SK-N-SH treated with all-trans-retinoic acid at 6 μM for 48 hours (cell line): ENCODE results near the gene IL22.

Source experiments
- ATAC-seq: fragments of 200-7000 bp; cut with Tn5 transposase; 3 replicates; pipeline ENCODE4 v1.9.1; 2020; ENCODE audit warnings: mild to moderate bottlenecking, moderate library complexity
- ARNTL ChIP-seq: fragments of 450-650 bp; formaldehyde crosslinking; IDR thresholded peaks from 2 replicates; pipeline ENCODE4 v1.5.0; 2020; ENCODE audit warnings: low read depth, mild to moderate bottlenecking, moderate library complexity, borderline replicate concordance
- CSDC2 ChIP-seq: fragments of 250-450 bp; sonication (Bioruptor Pico); IDR thresholded peaks from 2 replicates; pipeline ENCODE4 v1.5.0; 2020; ENCODE audit warnings: mild to moderate bottlenecking, moderate library complexity
- CSRNP3 ChIP-seq: fragments of 250-450 bp; sonication (Bioruptor Pico); IDR thresholded peaks from 2 replicates; pipeline ENCODE4 v1.5.1; 2021; ENCODE audit warnings: mild to moderate bottlenecking, moderate library complexity
- GLIS3 ChIP-seq: fragments of 250-450 bp; sonication (Bioruptor Pico); IDR thresholded peaks from 2 replicates; pipeline ENCODE4 v1.5.0; 2020; ENCODE audit warnings: mild to moderate bottlenecking, moderate library complexity
- PATZ1 ChIP-seq: fragments of 250-450 bp; sonication (Bioruptor Pico); IDR thresholded peaks from 2 replicates; pipeline ENCODE4 v1.8.0; 2020; ENCODE audit warnings: mild to moderate bottlenecking, moderate library complexity, borderline replicate concordance
- PPARA ChIP-seq: fragments of 250-450 bp; sonication (Bioruptor Pico); IDR thresholded peaks from 2 replicates; pipeline ENCODE4 v1.5.0; 2020; ENCODE audit warnings: mild to moderate bottlenecking, borderline replicate concordance
- RARB ChIP-seq: fragments of 250-450 bp; sonication (Bioruptor Pico); IDR thresholded peaks from 2 replicates; pipeline ENCODE4 v1.8.0; 2021; ENCODE audit warnings: mild to moderate bottlenecking, moderate library complexity
- SNAI2 ChIP-seq: fragments of 250-450 bp; sonication (Bioruptor Pico); IDR thresholded peaks from 2 replicates; pipeline ENCODE4 v1.5.0; 2020; ENCODE audit warnings: mild to moderate bottlenecking, moderate library complexity
- TCF4 ChIP-seq: fragments of 250-450 bp; sonication (Bioruptor Pico); IDR thresholded peaks from 2 replicates; pipeline ENCODE4 v1.8.0; 2021; ENCODE audit warnings: mild to moderate bottlenecking, moderate library complexity, borderline replicate concordance
- TOX ChIP-seq: fragments of 250-450 bp; sonication (Bioruptor Pico); IDR thresholded peaks from 2 replicates; pipeline ENCODE4 v1.8.0; 2021; ENCODE audit warnings: mild to moderate bottlenecking, moderate library complexity, borderline replicate concordance
- ZC3H10 ChIP-seq: fragments of 250-450 bp; sonication (Bioruptor Pico); IDR thresholded peaks from 2 replicates; pipeline ENCODE4 v1.5.1; 2021; ENCODE audit warnings: mild to moderate bottlenecking, moderate library complexity
- ZFP3 ChIP-seq: fragments of 250-450 bp; sonication (Bioruptor Pico); IDR thresholded peaks from 2 replicates; pipeline ENCODE4 v1.5.0; 2020; ENCODE audit warnings: mild to moderate bottlenecking, moderate library complexity
- ZFP30 ChIP-seq: fragments of 450-650 bp; formaldehyde crosslinking; IDR thresholded peaks from 2 replicates; pipeline ENCODE4 v1.5.0; 2022; ENCODE audit warnings: mild to moderate bottlenecking, moderate library complexity
- ZNF565 ChIP-seq: fragments of 450-650 bp; formaldehyde crosslinking; conservative IDR thresholded peaks from 2 replicates; pipeline ENCODE4 v1.5.0; 2020; ENCODE audit warnings: low read depth, mild to moderate bottlenecking, moderate library complexity
- ZNF8 ChIP-seq: fragments of 450-650 bp; formaldehyde crosslinking; IDR thresholded peaks from 2 replicates; pipeline ENCODE4 v1.5.0; 2020; ENCODE audit warnings: mild to moderate bottlenecking, moderate library complexity
- TF ChIP-seq, protein P1 (sequence below): fragments of 250-450 bp; sonication (Bioruptor Pico); IDR thresholded peaks from 2 replicates; pipeline ENCODE4 v1.5.1; 2020; ENCODE audit warnings: low read depth, mild to moderate bottlenecking, moderate library complexity
- TF ChIP-seq, protein P2 (sequence below): fragments of 250-450 bp; sonication (Bioruptor Pico); IDR thresholded peaks from 2 replicates; pipeline ENCODE4 v1.5.0; 2020; ENCODE audit warnings: mild to moderate bottlenecking, moderate library complexity

IL22 gene

GRCh38 chr12:68271346-68271745, 17.9 kb upstream of the IL22 start:
- ATAC-seq = no peak
- TF ChIP-seq CSDC2 (CRISPR knock-in tag) (no peak), ZNF565 (CRISPR knock-in tag) (no peak), CSRNP3 (CRISPR knock-in tag) (no peak), ARNTL (CRISPR knock-in tag) (no peak), PATZ1 (CRISPR knock-in tag) (no peak), ZFP30 (CRISPR knock-in tag) (no peak), RARB (CRISPR knock-in tag) (no peak), SNAI2 (CRISPR knock-in tag) (no peak), ZFP3 (CRISPR knock-in tag) (no peak), GLIS3 (CRISPR knock-in tag) (no peak), ZNF8 (CRISPR knock-in tag) (no peak)
- TF ChIP-seq, protein P1, sequence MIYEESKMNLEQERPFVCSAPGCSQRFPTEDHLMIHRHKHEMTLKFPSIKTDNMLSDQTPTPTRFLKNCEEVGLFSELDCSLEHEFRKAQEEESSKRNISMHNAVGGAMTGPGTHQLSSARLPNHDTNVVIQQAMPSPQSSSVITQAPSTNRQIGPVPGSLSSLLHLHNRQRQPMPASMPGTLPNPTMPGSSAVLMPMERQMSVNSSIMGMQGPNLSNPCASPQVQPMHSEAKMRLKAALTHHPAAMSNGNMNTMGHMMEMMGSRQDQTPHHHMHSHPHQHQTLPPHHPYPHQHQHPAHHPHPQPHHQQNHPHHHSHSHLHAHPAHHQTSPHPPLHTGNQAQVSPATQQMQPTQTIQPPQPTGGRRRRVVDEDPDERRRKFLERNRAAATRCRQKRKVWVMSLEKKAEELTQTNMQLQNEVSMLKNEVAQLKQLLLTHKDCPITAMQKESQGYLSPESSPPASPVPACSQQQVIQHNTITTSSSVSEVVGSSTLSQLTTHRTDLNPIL (CRISPR knock-in tag) = no peak
- TF ChIP-seq, protein P2, sequence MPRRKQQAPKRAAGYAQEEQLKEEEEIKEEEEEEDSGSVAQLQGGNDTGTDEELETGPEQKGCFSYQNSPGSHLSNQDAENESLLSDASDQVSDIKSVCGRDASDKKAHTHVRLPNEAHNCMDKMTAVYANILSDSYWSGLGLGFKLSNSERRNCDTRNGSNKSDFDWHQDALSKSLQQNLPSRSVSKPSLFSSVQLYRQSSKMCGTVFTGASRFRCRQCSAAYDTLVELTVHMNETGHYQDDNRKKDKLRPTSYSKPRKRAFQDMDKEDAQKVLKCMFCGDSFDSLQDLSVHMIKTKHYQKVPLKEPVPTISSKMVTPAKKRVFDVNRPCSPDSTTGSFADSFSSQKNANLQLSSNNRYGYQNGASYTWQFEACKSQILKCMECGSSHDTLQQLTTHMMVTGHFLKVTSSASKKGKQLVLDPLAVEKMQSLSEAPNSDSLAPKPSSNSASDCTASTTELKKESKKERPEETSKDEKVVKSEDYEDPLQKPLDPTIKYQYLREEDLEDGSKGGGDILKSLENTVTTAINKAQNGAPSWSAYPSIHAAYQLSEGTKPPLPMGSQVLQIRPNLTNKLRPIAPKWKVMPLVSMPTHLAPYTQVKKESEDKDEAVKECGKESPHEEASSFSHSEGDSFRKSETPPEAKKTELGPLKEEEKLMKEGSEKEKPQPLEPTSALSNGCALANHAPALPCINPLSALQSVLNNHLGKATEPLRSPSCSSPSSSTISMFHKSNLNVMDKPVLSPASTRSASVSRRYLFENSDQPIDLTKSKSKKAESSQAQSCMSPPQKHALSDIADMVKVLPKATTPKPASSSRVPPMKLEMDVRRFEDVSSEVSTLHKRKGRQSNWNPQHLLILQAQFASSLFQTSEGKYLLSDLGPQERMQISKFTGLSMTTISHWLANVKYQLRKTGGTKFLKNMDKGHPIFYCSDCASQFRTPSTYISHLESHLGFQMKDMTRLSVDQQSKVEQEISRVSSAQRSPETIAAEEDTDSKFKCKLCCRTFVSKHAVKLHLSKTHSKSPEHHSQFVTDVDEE (CRISPR knock-in tag) = no peak

GRCh38 chr12:68270358-68270757, 17.0 kb upstream of the IL22 start:
- no peak for ATAC-seq
- no peak for TF ChIP-seq CSRNP3 (CRISPR knock-in tag)
- TF ChIP-seq ZFP30 (CRISPR knock-in tag) = no peak
- no peak for TF ChIP-seq TCF4 (CRISPR knock-in tag)
- no peak for TF ChIP-seq RARB (CRISPR knock-in tag)
- no peak for TF ChIP-seq ZNF565 (CRISPR knock-in tag)
- TF ChIP-seq, all 23 proteins: peak for 0

DNA sequence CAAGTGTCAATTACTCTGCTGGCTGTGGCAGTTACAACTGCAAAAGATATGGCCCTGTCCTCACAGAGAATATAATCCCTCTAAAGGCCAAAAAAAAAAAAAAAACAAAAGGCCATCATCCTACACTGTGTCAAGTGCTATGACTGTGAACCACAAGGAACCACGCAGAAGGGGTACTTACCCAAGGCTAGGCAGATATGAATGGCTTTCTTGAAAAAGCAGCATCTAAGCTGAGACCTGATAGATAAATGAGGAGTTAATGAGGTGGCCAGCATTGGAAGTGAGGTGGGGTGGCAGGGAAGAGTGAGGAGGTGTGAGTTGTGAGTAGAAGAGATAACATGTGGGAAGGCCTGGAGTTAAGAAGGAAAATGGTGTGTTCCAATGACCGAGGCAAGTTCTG, 16.4 kb upstream of the IL22 start:
- no peak for ATAC-seq
- TF ChIP-seq, protein P2 (CRISPR knock-in tag) = no peak
- TF ChIP-seq, protein P1 (CRISPR knock-in tag) = no peak
- TF ChIP-seq ZNF8 (CRISPR knock-in tag) (no peak), CSRNP3 (CRISPR knock-in tag) (no peak), PPARA (CRISPR knock-in tag) (no peak), SNAI2 (CRISPR knock-in tag) (no peak), PATZ1 (CRISPR knock-in tag) (no peak), ZC3H10 (CRISPR knock-in tag) (no peak), ZNF565 (CRISPR knock-in tag) (no peak), ZFP30 (CRISPR knock-in tag) (no peak), GLIS3 (CRISPR knock-in tag) (no peak), TOX (CRISPR knock-in tag) (no peak), RARB (CRISPR knock-in tag) (no peak)
